Erythroblast (primary cell): Measurements from ENCODE around the gene TRIM49C.
"Not testable (repeated sequence)": the region's sequence is repeated elsewhere in the genome, so short reads cannot be mapped to it uniquely, and the experiment has no call there.

Experiments used
- GATA1 ChIP-seq: IDR thresholded peaks from 2 replicates; pipeline ENCODE4 v1.6.1; 2011; ENCODE audit warnings: low read depth, mild to moderate bottlenecking, control low read depth, low read length, moderate library complexity
- POLR2A ChIP-seq: IDR thresholded peaks from 2 replicates; pipeline ENCODE4 v1.6.1; 2011; ENCODE audit warnings: mild to moderate bottlenecking, low read length

GRCh38 chr11:90024184-90024583 is 6.7 kb upstream of the TRIM49C start:
- TF ChIP-seq POLR2A, GATA1: not testable (repeated sequence)
